Measurements from ENCODE around the gene LPCAT1.
"Not testable (repeated sequence)": the region's sequence is repeated elsewhere in the genome, so short reads cannot be mapped to it uniquely, and the experiment has no call there.

The LPCAT1 gene

GRCh38 chr5:1477341-1477740 is 46.4 kb downstream of the LPCAT1 start:
- no peak for DNase-seq

GRCh38 chr5:1476967-1477310 is 46.8 kb downstream of the LPCAT1 start:
- DNase-seq = no peak

GRCh38 chr5:1476181-1476966 is 47.4 kb downstream of the LPCAT1 start:
- DNase-seq = no peak

- DNase-seq = not testable (repeated sequence)
Measured at GRCh38 chr5:1475544-1475900, 48.2 kb downstream of the LPCAT1 start.

GRCh38 chr5:1474866-1475543 is 48.8 kb downstream of the LPCAT1 start:
- no peak for DNase-seq

GRCh38 chr5:1474183-1474839 is 49.4 kb downstream of the LPCAT1 start:
- no peak for DNase-seq

- DNase-seq = no peak
Measured at GRCh38 chr5:1473746-1474145, 50.0 kb downstream of the LPCAT1 start.

GRCh38 chr5:1472964-1473628 is 50.7 kb downstream of the LPCAT1 start:
- DNase-seq = no peak

- DNase-seq = no peak
Measured at GRCh38 chr5:1471997-1472963, 51.5 kb downstream of the LPCAT1 start.

- no peak for DNase-seq
Measured at GRCh38 chr5:1471240-1471853, 52.4 kb downstream of the LPCAT1 start.

- no peak for DNase-seq
Measured at GRCh38 chr5:1470762-1471211, 53.0 kb downstream of the LPCAT1 start.

GRCh38 chr5:1468629-1469527 is 54.9 kb downstream of the LPCAT1 start:
- DNase-seq = no peak

- no peak for DNase-seq
Measured at GRCh38 chr5:1468247-1468612, 55.5 kb downstream of the LPCAT1 start.

- no peak for DNase-seq
Measured at GRCh38 chr5:1467341-1468246, 56.2 kb downstream of the LPCAT1 start.

GRCh38 chr5:1466631-1467265 is 57.0 kb downstream of the LPCAT1 start:
- DNase-seq = no peak

- DNase-seq = no peak
Measured at GRCh38 chr5:1465966-1466471, 57.7 kb downstream of the LPCAT1 start.

GRCh38 chr5:1465117-1465516 is 58.6 kb downstream of the LPCAT1 start:
- no peak for DNase-seq

- DNase-seq = no peak
Measured at GRCh38 chr5:1464511-1464910, 59.2 kb downstream of the LPCAT1 start.

GRCh38 chr5:1464096-1464446 is 59.7 kb downstream of the LPCAT1 start:
- no peak for DNase-seq

All from stimulated activated CD4-positive, alpha-beta T cell treated with anti-CD3 and anti-CD28 coated beads, Interleukin-4, amount 100 ng/mL, for 4 hours (primary cell).